ENCODE results near the gene TPRN.

GRCh38 chr9:137174722-137175293 is 25.7 kb downstream of the TPRN start:
- no peak for TF ChIP-seq ZNF384 (IDR thresholded peaks at IDR 0.05)
- no peak for TF ChIP-seq ELF4 (IDR thresholded peaks at IDR 0.05)
- TF ChIP-seq TARDBP (IDR thresholded peaks at IDR 0.05), result no peak
- no peak for TF ChIP-seq HDGF (IDR thresholded peaks at IDR 0.05; ENCODE audit: borderline replicate concordance)
